Panc1 (cell line): Measurements from ENCODE around the gene ARHGEF10L. TPM values are rescaled to one million over a fixed set of nuclear protein-coding genes. Genes with fewer than 3 reads are reported as not detected.

Source experiments
- ATAC-seq: fragments of 200-7000 bp; cut with Tn5 transposase; 2 replicates; pipeline ENCODE4 v1.9.1; 2020; ENCODE audit warnings: mild to moderate bottlenecking, moderate library complexity
- BruUV-seq: library from RNA; stranded (reverse); fragments of 400-500 nt; replicated peaks from 2 replicates; lab custom pipeline; 2021; lab: Mats Ljungman, UMichigan
- CTCF ChIA-PET: fragments of 300-600 bp; sonication (Branson Sonifier 250); formaldehyde crosslinking; loops from one replicate; lab custom pipeline; 2022; ENCODE audit warnings: antibody characterized with exemption; lab: Charles Lee
- POLR2A ChIA-PET: fragments of 300-600 bp; sonication (Branson Sonifier 250); formaldehyde crosslinking; loops from one replicate; lab custom pipeline; 2022; ENCODE audit warnings: antibody characterized with exemption; lab: Charles Lee
- DNase-seq: peaks from one replicate; pipeline ENCODE4 v3.0.0-alpha.2; 2010; ENCODE audit warnings: low read depth, low spot score
- H3K27ac ChIP-seq: 2 replicates; pipeline ENCODE4 v1.5.1; 2011; ENCODE audit warnings: mild to moderate bottlenecking, low read length, inconsistent platforms
- H3K27me3 ChIP-seq: fragments of 200-500 bp; sonication (Bioruptor generic); 2 replicates; pipeline ENCODE4 v1.6.0; 2014; ENCODE audit warnings: low read length, inconsistent platforms; ENCODE audit not compliant: control insufficient read depth, insufficient read depth
- H3K36me3 ChIP-seq: fragments of 200-500 bp; sonication (Bioruptor generic); 2 replicates; pipeline ENCODE4 v1.5.1; 2014; ENCODE audit warnings: inconsistent platforms, mild to moderate bottlenecking, low read length, moderate library complexity; ENCODE audit not compliant: control insufficient read depth, insufficient read depth
- H3K4me1 ChIP-seq: 2 replicates; pipeline ENCODE4 v1.5.1; 2011; ENCODE audit warnings: inconsistent platforms, mild to moderate bottlenecking, low read length, moderate library complexity; ENCODE audit not compliant: control insufficient read depth, insufficient read depth
- H3K4me3 ChIP-seq, 2 experiments: 2 replicates each; pipeline ENCODE4 v1.5.1; 2011 to 2012; ENCODE audit warnings: low read depth in 2 of 2, low read length in 2 of 2, mild to moderate bottlenecking in 2 of 2, inconsistent platforms in 1 of 2, moderate library complexity in 1 of 2
- H3K9me3 ChIP-seq: fragments of 200-500 bp; sonication (Bioruptor generic); 2 replicates; pipeline ENCODE4 v1.5.1; 2014; ENCODE audit warnings: low read depth, mild to moderate bottlenecking, inconsistent platforms, low read length, moderate library complexity; ENCODE audit not compliant: control insufficient read depth, insufficient read depth
- POLR2AphosphoS5 ChIP-seq: IDR thresholded peaks from 2 replicates; pipeline ENCODE4 v1.6.1; 2012; ENCODE audit warnings: mild to moderate bottlenecking, low read depth, low read length, moderate library complexity
- SIN3A ChIP-seq: IDR thresholded peaks from 2 replicates; pipeline ENCODE4 v1.6.1; 2012; ENCODE audit warnings: low read depth, mild to moderate bottlenecking, low read length, moderate library complexity, borderline replicate concordance; ENCODE audit not compliant: insufficient read depth
- TCF7L2 ChIP-seq: IDR thresholded peaks from 2 replicates; pipeline ENCODE4 v1.6.1; 2011; ENCODE audit warnings: mild to moderate bottlenecking, low read depth, low read length, inconsistent platforms
- in situ Hi-C: cut with HindIII; loops from 2 replicates; pipeline ENCODE4 v1.10.0; 2016; ENCODE audit warnings: low sequenced_read_pairs, low pct_unique_long_range_greater_than_20kb
- intact Hi-C: fragments of 100-400 bp; cut with micrococcal nuclease; formaldehyde crosslinking; loops from one replicate; pipeline ENCODE4 v1.10.0; 2022; ENCODE audit not compliant: unreplicated experiment
- total RNA-seq: library from RNA; stranded (reverse); gene quantifications from one replicate; pipeline ENCODE4 v1.2.1, GENCODE V29; 2021; ENCODE audit not compliant: unreplicated experiment
- TF ChIP-seq, protein P1 (sequence below), 2 experiments: IDR thresholded peaks; 2 replicates each; pipeline ENCODE4 v1.6.1; 2011 to 2012; ENCODE audit warnings: low read depth in 2 of 2, control low read depth in 1 of 2, low read length in 1 of 2, mild to moderate bottlenecking in 1 of 2, moderate library complexity in 1 of 2; ENCODE audit not compliant: insufficient read depth in 1 of 2
- TF ChIP-seq, protein P2 (sequence below): fragments of 450-650 bp; IDR thresholded peaks from 2 replicates; pipeline ENCODE4 v1.5.1; 2017; ENCODE audit warnings: mild to moderate bottlenecking

Gene ARHGEF10L
- total RNA-seq, 1 experiment from 2014 or later, result 5.9 TPM

DNA sequence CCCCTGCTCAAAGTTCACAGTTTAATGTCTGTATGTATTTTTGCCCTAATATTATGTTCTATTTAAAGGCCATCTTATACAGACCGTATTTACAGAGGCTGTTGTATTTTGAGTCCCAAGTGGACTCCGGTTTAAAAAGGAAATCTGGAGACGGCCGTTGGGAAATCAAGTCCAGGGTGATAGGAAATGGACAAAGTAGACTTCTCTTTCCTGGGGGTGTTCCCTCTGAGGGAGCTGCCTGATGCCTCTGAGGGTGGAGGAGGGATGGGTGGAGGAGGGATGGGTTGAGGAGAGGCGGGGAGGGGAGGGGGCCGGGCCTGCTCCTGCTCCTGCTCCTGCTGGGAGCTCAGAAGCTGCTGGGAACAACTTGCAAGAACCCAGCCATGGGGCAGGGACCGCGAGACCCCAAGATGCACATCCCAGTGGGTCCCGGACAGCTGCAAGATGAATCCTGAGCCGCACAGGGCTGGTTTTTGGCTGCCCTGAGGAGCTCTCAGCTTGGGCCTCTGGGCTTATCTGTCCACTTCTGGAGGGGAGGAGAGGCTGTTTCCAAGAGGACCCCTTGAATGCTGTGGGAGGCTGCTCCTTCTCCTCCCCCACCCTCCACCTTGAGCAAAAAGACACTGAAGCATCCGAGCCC is 203.6 kb downstream of the ARHGEF10L start:
- intact Hi-C loops, result no loop called here
- no peaks in the 10 kb centered on the region for H3K9me3 ChIP-seq

DNA sequence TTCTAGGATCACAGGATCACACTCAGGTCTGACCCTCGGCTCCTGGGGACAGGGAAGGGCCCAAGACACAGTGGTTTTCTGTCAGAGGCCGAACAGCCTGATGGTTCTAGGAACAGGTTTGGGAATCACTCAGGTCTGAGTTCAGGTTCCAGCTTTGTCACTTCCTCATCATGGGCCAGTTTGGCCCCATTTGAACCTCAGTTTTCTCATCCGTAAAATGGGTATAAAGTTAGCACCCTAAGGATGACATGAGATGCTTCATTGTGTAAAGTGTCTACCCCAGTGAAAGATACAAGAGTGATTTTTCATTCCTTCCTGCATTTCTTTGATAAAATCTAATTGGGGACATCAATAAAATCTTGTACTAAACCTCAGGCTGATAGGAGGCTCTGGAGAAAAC is 204.4 kb downstream of the ARHGEF10L start:
- intact Hi-C loops, result no loop called here
- ATAC-seq (no peak), DNase-seq (no peak)
- Histone ChIP-seq H3K4me3 (no peak overlapping the region), H3K27me3 (peaks cover 11% of the 10 kb centered on the region), H3K27ac (no peak overlapping the region), H3K9me3 (no peaks in the 10 kb centered on the region), H3K4me1 (no peaks in the 10 kb centered on the region), H3K36me3 (no peaks in the 10 kb centered on the region)
- CTCF ChIA-PET, result no interaction called here
- no TSS peak for BruUV-seq
- TF ChIP-seq, protein P1, sequence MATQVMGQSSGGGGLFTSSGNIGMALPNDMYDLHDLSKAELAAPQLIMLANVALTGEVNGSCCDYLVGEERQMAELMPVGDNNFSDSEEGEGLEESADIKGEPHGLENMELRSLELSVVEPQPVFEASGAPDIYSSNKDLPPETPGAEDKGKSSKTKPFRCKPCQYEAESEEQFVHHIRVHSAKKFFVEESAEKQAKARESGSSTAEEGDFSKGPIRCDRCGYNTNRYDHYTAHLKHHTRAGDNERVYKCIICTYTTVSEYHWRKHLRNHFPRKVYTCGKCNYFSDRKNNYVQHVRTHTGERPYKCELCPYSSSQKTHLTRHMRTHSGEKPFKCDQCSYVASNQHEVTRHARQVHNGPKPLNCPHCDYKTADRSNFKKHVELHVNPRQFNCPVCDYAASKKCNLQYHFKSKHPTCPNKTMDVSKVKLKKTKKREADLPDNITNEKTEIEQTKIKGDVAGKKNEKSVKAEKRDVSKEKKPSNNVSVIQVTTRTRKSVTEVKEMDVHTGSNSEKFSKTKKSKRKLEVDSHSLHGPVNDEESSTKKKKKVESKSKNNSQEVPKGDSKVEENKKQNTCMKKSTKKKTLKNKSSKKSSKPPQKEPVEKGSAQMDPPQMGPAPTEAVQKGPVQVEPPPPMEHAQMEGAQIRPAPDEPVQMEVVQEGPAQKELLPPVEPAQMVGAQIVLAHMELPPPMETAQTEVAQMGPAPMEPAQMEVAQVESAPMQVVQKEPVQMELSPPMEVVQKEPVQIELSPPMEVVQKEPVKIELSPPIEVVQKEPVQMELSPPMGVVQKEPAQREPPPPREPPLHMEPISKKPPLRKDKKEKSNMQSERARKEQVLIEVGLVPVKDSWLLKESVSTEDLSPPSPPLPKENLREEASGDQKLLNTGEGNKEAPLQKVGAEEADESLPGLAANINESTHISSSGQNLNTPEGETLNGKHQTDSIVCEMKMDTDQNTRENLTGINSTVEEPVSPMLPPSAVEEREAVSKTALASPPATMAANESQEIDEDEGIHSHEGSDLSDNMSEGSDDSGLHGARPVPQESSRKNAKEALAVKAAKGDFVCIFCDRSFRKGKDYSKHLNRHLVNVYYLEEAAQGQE (IDR thresholded peaks at IDR 0.05; ENCODE audit: insufficient read depth in 1 of 2, low read depth in 2 of 2, low read length in 1 of 2), result no peak
- TF ChIP-seq POLR2AphosphoS5, result no peak
- TF ChIP-seq, protein P2, sequence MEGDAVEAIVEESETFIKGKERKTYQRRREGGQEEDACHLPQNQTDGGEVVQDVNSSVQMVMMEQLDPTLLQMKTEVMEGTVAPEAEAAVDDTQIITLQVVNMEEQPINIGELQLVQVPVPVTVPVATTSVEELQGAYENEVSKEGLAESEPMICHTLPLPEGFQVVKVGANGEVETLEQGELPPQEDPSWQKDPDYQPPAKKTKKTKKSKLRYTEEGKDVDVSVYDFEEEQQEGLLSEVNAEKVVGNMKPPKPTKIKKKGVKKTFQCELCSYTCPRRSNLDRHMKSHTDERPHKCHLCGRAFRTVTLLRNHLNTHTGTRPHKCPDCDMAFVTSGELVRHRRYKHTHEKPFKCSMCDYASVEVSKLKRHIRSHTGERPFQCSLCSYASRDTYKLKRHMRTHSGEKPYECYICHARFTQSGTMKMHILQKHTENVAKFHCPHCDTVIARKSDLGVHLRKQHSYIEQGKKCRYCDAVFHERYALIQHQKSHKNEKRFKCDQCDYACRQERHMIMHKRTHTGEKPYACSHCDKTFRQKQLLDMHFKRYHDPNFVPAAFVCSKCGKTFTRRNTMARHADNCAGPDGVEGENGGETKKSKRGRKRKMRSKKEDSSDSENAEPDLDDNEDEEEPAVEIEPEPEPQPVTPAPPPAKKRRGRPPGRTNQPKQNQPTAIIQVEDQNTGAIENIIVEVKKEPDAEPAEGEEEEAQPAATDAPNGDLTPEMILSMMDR, result no peak
- TF ChIP-seq SIN3A, result no peak
- TF ChIP-seq TCF7L2, result no peak
- in situ Hi-C loops, result no loop called here
- POLR2A ChIA-PET, result no interaction called here

More for the DNA sequence above, 203.6 kb downstream of the ARHGEF10L start:
- TF ChIP-seq SIN3A (no peak), POLR2AphosphoS5 (no peak), TCF7L2 (no peak)
- TF ChIP-seq, protein P2, result no peak
- TF ChIP-seq, protein P1 (IDR thresholded peaks at IDR 0.05; ENCODE audit: insufficient read depth in 1 of 2, low read depth in 2 of 2, low read length in 1 of 2), result no peak
- Histone ChIP-seq H3K27ac (no peak overlapping the region), H3K4me3 (no peak overlapping the region), H3K27me3 (peaks cover 11% of the 10 kb centered on the region), H3K36me3 (no peaks in the 10 kb centered on the region), H3K4me1 (no peaks in the 10 kb centered on the region)
- BruUV-seq, result no TSS peak
- ChIA-PET CTCF (no interaction called here), POLR2A (no interaction called here)
- no peak for ATAC-seq
- in situ Hi-C loops, result no loop called here
- no peak for DNase-seq
